ENCODE measurements around the gene FER. TPM values are rescaled to one million over a fixed set of nuclear protein-coding genes. Genes with fewer than 3 reads are reported as not detected.
"Not testable (repeated sequence)": the region's sequence is repeated elsewhere in the genome, so short reads cannot be mapped to it uniquely, and the experiment has no call there.

Gene FER
- total RNA-seq, 4 donors from 2014 or later, result 13.4 to 30.0 (median 19.6) TPM

DNA sequence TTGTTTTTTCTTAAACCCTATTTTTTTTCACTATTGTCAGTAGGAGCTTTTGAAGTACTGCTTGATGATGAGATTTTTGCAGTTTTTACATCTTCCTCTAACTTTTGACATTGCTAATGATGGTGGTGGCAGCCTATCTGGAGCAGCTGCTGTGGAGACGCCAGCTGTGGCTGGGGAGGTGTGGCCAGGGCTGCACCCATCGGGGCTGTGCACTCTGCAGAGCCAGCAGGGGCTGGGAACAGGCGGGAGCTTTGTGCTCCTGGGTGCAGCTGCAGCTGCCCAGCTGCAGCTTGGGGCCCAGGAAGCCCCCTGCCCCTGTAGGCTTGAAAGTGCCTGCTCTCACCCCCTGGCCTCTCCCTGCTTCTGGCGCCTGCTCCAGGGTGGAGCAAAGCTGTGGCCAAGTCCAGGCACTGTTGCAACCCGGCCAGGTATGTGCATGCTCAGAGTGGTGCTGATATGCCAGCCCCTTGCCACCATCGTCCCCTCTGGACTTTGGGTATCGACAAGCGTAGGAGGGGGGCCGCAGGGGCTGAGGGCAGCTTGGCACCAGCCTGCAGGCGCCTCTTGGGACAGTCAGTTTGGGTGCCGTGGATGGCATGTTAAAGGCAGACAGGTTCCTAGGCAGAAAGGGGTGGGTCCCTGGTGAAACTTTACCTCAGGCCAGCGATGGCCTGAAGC, 39.2 kb downstream of the FER start:
- DNase-seq, result no peak
- TF ChIP-seq, protein P1, sequence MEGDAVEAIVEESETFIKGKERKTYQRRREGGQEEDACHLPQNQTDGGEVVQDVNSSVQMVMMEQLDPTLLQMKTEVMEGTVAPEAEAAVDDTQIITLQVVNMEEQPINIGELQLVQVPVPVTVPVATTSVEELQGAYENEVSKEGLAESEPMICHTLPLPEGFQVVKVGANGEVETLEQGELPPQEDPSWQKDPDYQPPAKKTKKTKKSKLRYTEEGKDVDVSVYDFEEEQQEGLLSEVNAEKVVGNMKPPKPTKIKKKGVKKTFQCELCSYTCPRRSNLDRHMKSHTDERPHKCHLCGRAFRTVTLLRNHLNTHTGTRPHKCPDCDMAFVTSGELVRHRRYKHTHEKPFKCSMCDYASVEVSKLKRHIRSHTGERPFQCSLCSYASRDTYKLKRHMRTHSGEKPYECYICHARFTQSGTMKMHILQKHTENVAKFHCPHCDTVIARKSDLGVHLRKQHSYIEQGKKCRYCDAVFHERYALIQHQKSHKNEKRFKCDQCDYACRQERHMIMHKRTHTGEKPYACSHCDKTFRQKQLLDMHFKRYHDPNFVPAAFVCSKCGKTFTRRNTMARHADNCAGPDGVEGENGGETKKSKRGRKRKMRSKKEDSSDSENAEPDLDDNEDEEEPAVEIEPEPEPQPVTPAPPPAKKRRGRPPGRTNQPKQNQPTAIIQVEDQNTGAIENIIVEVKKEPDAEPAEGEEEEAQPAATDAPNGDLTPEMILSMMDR (IDR thresholded peaks at IDR 0.05), result no peak
- H3K4me3 ChIP-seq, result no peak overlapping the region
- H3K27me3 ChIP-seq, result no peaks in the 10 kb centered on the region
- WGBS, 2 donors, result 100% methylated on average over 3 of the region's 12 CpGs; no CpG with 5 or more reads in 1 of the 2 donors
- peaks cover 0 to 23% (median 0%) of the 10 kb centered on the region in 3 donors for H3K36me3 ChIP-seq
- peaks cover 0 to 24% (median 14%) of the 10 kb centered on the region in 3 donors for H3K4me1 ChIP-seq
- H3K9me3 ChIP-seq, result peaks cover 0 to 11% (median 0%) of the 10 kb centered on the region in 3 donors
- no peak overlapping the region for H3K27ac ChIP-seq
- intact Hi-C loops (cut with DNase I), result no loop called here

GRCh38 chr5:108788142-108788541, 40.4 kb downstream of the FER start:
- no peak overlapping the region for H3K4me3 ChIP-seq
- WGBS, 2 donors, result 51 to 64% methylated on average over 2 to 7 of the region's 7 CpGs
- intact Hi-C loops (cut with DNase I), result no loop called here
- DNase-seq, result no peak
- H3K9me3 ChIP-seq, result peaks cover 0 to 11% (median 0%) of the 10 kb centered on the region in 3 donors
- TF ChIP-seq POLR2A (IDR thresholded peaks at IDR 0.05), result no peak
- TF ChIP-seq, protein P1 (IDR thresholded peaks at IDR 0.05), result no peak
- peaks cover 0 to 20% (median 14%) of the 10 kb centered on the region in 3 donors for H3K4me1 ChIP-seq
- H3K27me3 ChIP-seq, result no peaks in the 10 kb centered on the region
- peaks cover 0 to 23% (median 0%) of the 10 kb centered on the region in 3 donors for H3K36me3 ChIP-seq
- H3K27ac ChIP-seq, result peak overlapping the region in 1 of 4 donors; percentile 13

DNA sequence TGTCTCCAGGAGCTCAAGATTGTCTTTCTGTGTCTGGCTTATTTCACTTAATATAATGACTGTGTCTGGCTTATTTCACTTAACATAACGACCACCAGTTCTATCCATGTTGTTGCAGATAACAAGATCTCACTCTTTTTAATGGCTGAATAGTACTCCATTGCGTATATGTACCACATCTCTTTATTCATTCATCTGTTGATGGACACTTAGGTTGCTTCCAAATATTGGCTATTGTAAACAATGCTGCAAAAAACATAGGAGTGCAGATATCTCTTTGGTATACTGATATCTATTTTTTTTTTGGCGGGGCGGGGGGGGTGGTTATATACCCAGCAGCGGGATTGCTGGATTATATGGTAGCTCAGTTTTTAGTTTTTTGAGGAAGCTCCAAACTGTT, 45.5 kb downstream of the FER start:
- H3K9me3 ChIP-seq, result no peaks in the 10 kb centered on the region
- H3K4me3 ChIP-seq, result no peak overlapping the region
- H3K36me3 ChIP-seq, result peaks cover 0 to 2% (median 0%) of the 10 kb centered on the region in 3 donors
- peaks cover 0 to 8% (median 5%) of the 10 kb centered on the region in 3 donors for H3K4me1 ChIP-seq
- no peaks in the 10 kb centered on the region for H3K27me3 ChIP-seq
- H3K27ac ChIP-seq, result no peak overlapping the region
- no peak for TF ChIP-seq POLR2A (IDR thresholded peaks at IDR 0.05)
- TF ChIP-seq, protein P1 (IDR thresholded peaks at IDR 0.05), result no peak
- intact Hi-C loops (cut with DNase I), result no loop called here
- DNase-seq, result no peak
- WGBS, 2 donors, result 87 to 93% methylated on average over 5 of the region's 5 CpGs

DNA sequence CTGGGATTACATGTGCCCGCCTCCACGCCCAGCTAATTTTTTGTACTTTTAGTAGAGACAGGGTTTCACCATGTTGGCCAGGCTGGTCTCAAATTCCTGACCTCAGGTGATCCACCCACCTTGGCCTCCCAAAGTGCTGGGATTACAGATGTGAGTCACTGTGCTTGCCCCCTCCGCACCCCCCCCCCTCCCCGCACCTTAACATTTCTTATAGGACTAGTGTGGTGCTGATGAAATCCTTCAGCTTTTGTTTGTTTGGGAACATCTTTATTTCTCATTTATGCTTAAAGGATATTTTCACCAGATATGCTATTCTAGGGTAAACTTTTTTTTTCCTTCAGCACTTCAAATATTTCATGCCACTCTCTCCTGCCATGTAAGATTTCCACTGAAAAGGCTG, 46.7 kb downstream of the FER start:
- H3K9me3 ChIP-seq; H3K27me3 ChIP-seq; intact Hi-C loops (cut with DNase I); H3K4me1 ChIP-seq; H3K27ac ChIP-seq; DNase-seq; H3K4me3 ChIP-seq: not testable (repeated sequence)
- 26 to 92% methylated on average over 3 to 4 of the region's 4 CpGs for WGBS, 2 donors
- H3K36me3 ChIP-seq, result peaks cover 0 to 13% (median 0%) of the 10 kb centered on the region in 3 donors

DNA sequence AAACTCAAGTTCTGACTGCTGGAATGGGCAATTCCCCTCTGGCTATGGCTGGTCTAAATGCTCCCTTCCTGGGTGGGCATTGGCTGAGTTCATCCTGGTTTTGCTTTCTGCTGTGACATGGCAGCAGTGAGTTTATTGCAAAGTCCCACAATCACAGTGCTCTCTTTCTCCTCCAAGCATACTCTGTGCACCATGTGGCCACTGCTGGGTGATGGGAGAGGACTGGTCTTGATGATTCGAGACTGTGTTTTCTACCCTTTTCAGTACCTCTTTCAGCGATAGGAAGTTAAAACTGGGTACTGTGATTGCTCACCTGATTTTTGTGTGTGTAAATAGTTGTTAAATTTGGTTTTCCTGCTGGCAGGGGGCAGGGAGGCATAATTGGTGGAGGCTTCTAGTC, 49.7 kb downstream of the FER start:
- H3K4me3 ChIP-seq, result no peak overlapping the region
- no peaks in the 10 kb centered on the region for H3K27me3 ChIP-seq
- no peaks in the 10 kb centered on the region for H3K9me3 ChIP-seq
- H3K27ac ChIP-seq, result no peak overlapping the region
- no peak for DNase-seq
- intact Hi-C loops (cut with DNase I), result no loop called here
- H3K36me3 ChIP-seq, result peaks cover 0 to 30% (median 0%) of the 10 kb centered on the region in 3 donors
- 88 to 92% methylated on average over 2 of the region's 2 CpGs for WGBS, 2 donors
- TF ChIP-seq, protein P1 (IDR thresholded peaks at IDR 0.05), result no peak
- no peak for TF ChIP-seq POLR2A (IDR thresholded peaks at IDR 0.05)
- H3K4me1 ChIP-seq, result peaks cover 0 to 8% (median 0%) of the 10 kb centered on the region in 3 donors
